GM12878 (cell line): ENCODE data around the gene BFSP1. TPM values are rescaled to one million over a fixed set of nuclear protein-coding genes. Genes with fewer than 3 reads are reported as not detected.

ENCODE experiments used
- ATAC-seq: fragments of 200-7000 bp; cut with Tn5 transposase; 3 replicates; pipeline ENCODE4 v1.9.1; 2020; ENCODE audit warnings: mild to moderate bottlenecking, moderate library complexity
- BruUV-seq: library from RNA; stranded (reverse); fragments of 400-500 nt; replicated peaks from 2 replicates; lab custom pipeline; 2021; lab: Mats Ljungman, UMichigan
- CTCF ChIA-PET: fragments of 300-600 bp; sonication (Branson Sonifier 250); formaldehyde crosslinking; extraction: SDS; loops from one replicate; lab custom pipeline; 2021; ENCODE audit warnings: inconsistent platforms; lab: Yijun Ruan, JAX
- POLR2A ChIA-PET: fragments of 350-600 bp; formaldehyde crosslinking; extraction: SDS; loops from one replicate; lab custom pipeline; 2021; ENCODE audit warnings: inconsistent platforms; lab: Charles Lee
- RAD21 ChIA-PET: fragments of 300-600 bp; sonication (Branson Sonifier 250); formaldehyde crosslinking; loops from one replicate; lab custom pipeline; 2023; ENCODE audit warnings: antibody characterized with exemption; ENCODE audit not compliant: unreplicated experiment; lab: Charles Lee
- SMC1A ChIA-PET: fragments of 300-600 bp; sonication (Branson Sonifier 250); formaldehyde crosslinking; loops from one replicate; lab custom pipeline; 2023; ENCODE audit not compliant: unreplicated experiment, uncharacterized antibody; lab: Charles Lee
- DNase-seq: peaks from one replicate; pipeline ENCODE4 v3.0.0-alpha.2; 2011; ENCODE audit warnings: low read depth, low spot score
- FAIRE-seq: peaks from 3 replicates; lab custom pipeline; 2011; peaks lifted over from hg19 to GRCh38; lab: Jason Lieb, UNC
- H2AFZ ChIP-seq: 2 replicates; pipeline ENCODE4 v1.6.0; 2011; ENCODE audit warnings: low read depth, low read length, control low read depth; ENCODE audit not compliant: control insufficient read depth
- H3K27ac ChIP-seq: 2 replicates; pipeline ENCODE4 v1.5.1; 2011; ENCODE audit warnings: control low read depth; ENCODE audit not compliant: control insufficient read depth, insufficient read depth
- H3K27me3 ChIP-seq, 2 experiments: replicated peaks in 1 of 2; 2 replicates each; pipeline versions ENCODE4 v1.6.0 to v1.6.1; 2011; ENCODE audit warnings: low read length in 1 of 2; ENCODE audit not compliant: control insufficient read depth in 2 of 2, insufficient read depth in 2 of 2
- H3K36me3 ChIP-seq, 2 experiments: 2 replicates each; pipeline ENCODE4 v1.5.1; 2011; ENCODE audit warnings: low read length in 1 of 2; ENCODE audit not compliant: control insufficient read depth in 2 of 2, insufficient read depth in 2 of 2
- H3K4me1 ChIP-seq: 2 replicates; pipeline ENCODE4 v1.6.1; 2011; ENCODE audit warnings: mild to moderate bottlenecking, low read length, moderate library complexity, mixed read lengths; ENCODE audit not compliant: control insufficient read depth, insufficient read depth
- H3K4me2 ChIP-seq: 2 replicates; pipeline ENCODE4 v1.6.0; 2011; ENCODE audit warnings: control low read depth; ENCODE audit not compliant: control insufficient read depth, insufficient read depth
- H3K4me3 ChIP-seq: fragments of 200-600 bp; sonication (generic); 2 replicates; pipeline ENCODE4 v1.5.1; 2016
- H3K79me2 ChIP-seq: 2 replicates; pipeline ENCODE4 v1.6.0; 2011; ENCODE audit warnings: low read length; ENCODE audit not compliant: control insufficient read depth, insufficient read depth
- H3K9ac ChIP-seq: 2 replicates; pipeline ENCODE4 v1.8.0; 2011; ENCODE audit warnings: low read length, control low read depth, mixed read lengths; ENCODE audit not compliant: control insufficient read depth, insufficient read depth
- H3K9me3 ChIP-seq: replicated peaks from 3 replicates; pipeline ENCODE4 v1.5.1; 2011; ENCODE audit warnings: mild to moderate bottlenecking, low read length; ENCODE audit not compliant: control insufficient read depth, insufficient read depth
- H4K20me1 ChIP-seq: 2 replicates; pipeline ENCODE4 v1.6.0; 2011; ENCODE audit not compliant: control insufficient read depth, insufficient read depth
- BACH1 ChIP-seq: fragments of 450-650 bp; IDR thresholded peaks from 2 replicates; pipeline ENCODE4 v1.6.1; 2017; ENCODE audit warnings: mild to moderate bottlenecking, borderline replicate concordance
- EED ChIP-seq: sonication (generic); IDR thresholded peaks from 2 replicates; pipeline ENCODE4 v1.6.1; 2016; ENCODE audit warnings: antibody characterized with exemption, low read depth
- NFYA ChIP-seq: IDR thresholded peaks from 2 replicates; pipeline ENCODE4 v1.6.1; 2011; ENCODE audit warnings: low read depth, mild to moderate bottlenecking, low read length, improper control_type of control experiment, borderline replicate concordance
- NR2F1 ChIP-seq: fragments of 450-650 bp; conservative IDR thresholded peaks from 2 replicates; pipeline ENCODE4 v1.6.1; 2017; ENCODE audit warnings: mild to moderate bottlenecking
- PAX8 ChIP-seq: fragments of 450-650 bp; IDR thresholded peaks from 2 replicates; pipeline ENCODE4 v1.6.1; 2017; ENCODE audit warnings: mild to moderate bottlenecking, moderate library complexity
- POLR2A ChIP-seq: IDR thresholded peaks from 2 replicates; pipeline ENCODE4 v1.6.1; 2011; ENCODE audit warnings: low read depth, mild to moderate bottlenecking, low read length
- POLR2AphosphoS2 ChIP-seq: IDR thresholded peaks from 2 replicates; pipeline ENCODE4 v1.6.1; 2011; ENCODE audit warnings: low read depth, mild to moderate bottlenecking, low read length, improper control_type of control experiment, moderate library complexity
- SMAD1 ChIP-seq: fragments of 450-650 bp; IDR thresholded peaks from 2 replicates; pipeline ENCODE4 v1.6.1; 2018; ENCODE audit warnings: mild to moderate bottlenecking, low read depth; ENCODE audit not compliant: partially characterized antibody
- SMC3 ChIP-seq: IDR thresholded peaks from 2 replicates; pipeline ENCODE4 v1.6.1; 2011; ENCODE audit warnings: low read length, improper control_type of control experiment, borderline replicate concordance
- STAT1 ChIP-seq: fragments of 450-650 bp; conservative IDR thresholded peaks from 2 replicates; pipeline ENCODE4 v1.6.1; 2014; ENCODE audit warnings: antibody characterized with exemption, mild to moderate bottlenecking
- USF2 ChIP-seq: IDR thresholded peaks from 2 replicates; pipeline ENCODE4 v1.6.1; 2011; ENCODE audit warnings: low read depth, low read length, improper control_type of control experiment, borderline replicate concordance
- YBX1 ChIP-seq: fragments of 450-650 bp; IDR thresholded peaks from 2 replicates; pipeline ENCODE4 v1.6.1; 2016; ENCODE audit warnings: antibody characterized with exemption
- ZNF24 ChIP-seq: fragments of 450-650 bp; IDR thresholded peaks from 2 replicates; pipeline ENCODE4 v1.6.1; 2017; ENCODE audit warnings: antibody characterized with exemption, mild to moderate bottlenecking
- WGBS: methylation state at CpG from one replicate; pipeline ENCODE4 v1.1.6; 2016; ENCODE audit warnings: low lambda C conversion rate; ENCODE audit not compliant: insufficient replicate concordance, insufficient coverage; ENCODE audit errors: missing lambda C conversion rate; 5-methylcytosine and 5-hydroxymethylcytosine counted together
- in situ Hi-C: fragments of 300-500 bp; cut with MboI; formaldehyde crosslinking; loops from 9 replicates; pipeline ENCODE4 v1.14.3; 2018; ENCODE audit warnings: mixed read lengths
- intact Hi-C: fragments of 100-400 bp; cut with micrococcal nuclease; formaldehyde crosslinking; loops from one replicate; pipeline ENCODE4 v1.14.2; 2022; ENCODE audit not compliant: unreplicated experiment
- polyA plus RNA-seq, 11 experiments: library from polyadenylated mRNA; depleted of rRNA in 4 of 11; unstranded in 6 of 11; stranded (reverse) in 5 of 11; fragments of >200 nt; fragmentation: Nextera tagmentation in 4 of 11; fragmentation: Illumina TruSeq in 1 of 11; extraction: Ambion mirVana in 4 of 11; extraction: Trizol in 1 of 11; gene quantifications; 1 replicate in 1 of 11; 2 replicates in 10 of 11; pipeline versions ENCODE4 v1.2.1 to v1.2.3, GENCODE V29; 2011 to 2016; ENCODE audit warnings: inconsistent platforms in 2 of 11, missing spikeins in 2 of 11, low read depth in 1 of 11
- total RNA-seq, 4 experiments: library from RNA; depleted of rRNA in 3 of 4; stranded (reverse); fragments of >200 nt in 3 of 4; fragmentation: Illumina TruSeq in 1 of 4; extraction: Trizol in 1 of 4; gene quantifications; 2 replicates each; pipeline versions ENCODE4 v1.2.1 to v1.2.3, GENCODE V29; 2013 to 2021
- TF ChIP-seq, protein P1 (sequence below): fragments of 150-350 bp; IDR thresholded peaks from 2 replicates; pipeline ENCODE4 v1.6.1; 2016; ENCODE audit warnings: low read depth, low read length
- TF ChIP-seq, protein P2 (sequence below): IDR thresholded peaks from 2 replicates; pipeline ENCODE4 v1.6.1; 2012; ENCODE audit warnings: low read length, inconsistent platforms

Gene BFSP1
- total and polyA plus RNA-seq, 10 of the 15 experiments (the other 5 are each of a cell fraction or from before 2014, with no cell fraction given): 0.06 to 0.22 (median 0.11) TPM; not detected in 3

- in situ Hi-C loops (no loop called here), intact Hi-C loops (no loop called here)
- ChIA-PET CTCF (no interaction called here), RAD21 (no interaction called here), SMC1A (no interaction called here), POLR2A (interaction anchor here (0.6 kb wide), 1 partner anchor 10 kb away, joined by 4 read pairs; no protein-coding TSS in a partner anchor)
- 95% methylated on average over 1 of the region's 3 CpGs for WGBS
- Histone ChIP-seq H3K9ac (no peak overlapping the region), H4K20me1 (no peaks in the 10 kb centered on the region), H3K27ac (no peak overlapping the region), H3K36me3 (no peaks in the 10 kb centered on the region), H3K27me3 (no peaks in the 10 kb centered on the region; a peak in 2 of 4 replicates), H3K4me3 (no peak overlapping the region), H3K4me1 (no peaks in the 10 kb centered on the region), H3K79me2 (no peaks in the 10 kb centered on the region), H3K4me2 (no peak overlapping the region), H2AFZ (no peak overlapping the region), H3K9me3 (no peaks in the 10 kb centered on the region)
- ATAC-seq (no peak), FAIRE-seq (no peak), DNase-seq (no peak)
- no TSS peak for BruUV-seq
- TF ChIP-seq EED (no peak), STAT1 (no peak), SMAD1 (no peak), YBX1 (no peak), POLR2A (no peak), USF2 (no peak), BACH1 (no peak), SMC3 (no peak), NR2F1 (no peak)
Measured at GRCh38 chr20:17555106-17555505, 23.9 kb upstream of the BFSP1 start.

- RAD21 ChIA-PET: no interaction called here
- no peak overlapping the region for H3K4me2 ChIP-seq
- peaks cover 1 to 3% of the 10 kb centered on the region in 2 experiments; a peak in 2 of 4 replicates for H3K27me3 ChIP-seq
- FAIRE-seq (no peak), ATAC-seq (no peak), DNase-seq (no peak)
- no peak overlapping the region for H3K27ac ChIP-seq
- no peaks in the 10 kb centered on the region for H3K4me1 ChIP-seq
- no peak overlapping the region for H2AFZ ChIP-seq
- H3K9ac ChIP-seq: no peak overlapping the region
- 23% methylated on average over 4 of the region's 4 CpGs for WGBS
- CTCF ChIA-PET: no interaction called here
- BruUV-seq: no TSS peak
- intact Hi-C loops (no loop called here), in situ Hi-C loops (no loop called here)
- H3K79me2 ChIP-seq: no peaks in the 10 kb centered on the region
- no peaks in the 10 kb centered on the region for H4K20me1 ChIP-seq
- POLR2A ChIA-PET: no interaction called here
- H3K9me3 ChIP-seq: no peaks in the 10 kb centered on the region
- SMC1A ChIA-PET: no interaction called here
- no peak overlapping the region for H3K4me3 ChIP-seq
- H3K36me3 ChIP-seq: no peaks in the 10 kb centered on the region
- TF ChIP-seq, protein P1, sequence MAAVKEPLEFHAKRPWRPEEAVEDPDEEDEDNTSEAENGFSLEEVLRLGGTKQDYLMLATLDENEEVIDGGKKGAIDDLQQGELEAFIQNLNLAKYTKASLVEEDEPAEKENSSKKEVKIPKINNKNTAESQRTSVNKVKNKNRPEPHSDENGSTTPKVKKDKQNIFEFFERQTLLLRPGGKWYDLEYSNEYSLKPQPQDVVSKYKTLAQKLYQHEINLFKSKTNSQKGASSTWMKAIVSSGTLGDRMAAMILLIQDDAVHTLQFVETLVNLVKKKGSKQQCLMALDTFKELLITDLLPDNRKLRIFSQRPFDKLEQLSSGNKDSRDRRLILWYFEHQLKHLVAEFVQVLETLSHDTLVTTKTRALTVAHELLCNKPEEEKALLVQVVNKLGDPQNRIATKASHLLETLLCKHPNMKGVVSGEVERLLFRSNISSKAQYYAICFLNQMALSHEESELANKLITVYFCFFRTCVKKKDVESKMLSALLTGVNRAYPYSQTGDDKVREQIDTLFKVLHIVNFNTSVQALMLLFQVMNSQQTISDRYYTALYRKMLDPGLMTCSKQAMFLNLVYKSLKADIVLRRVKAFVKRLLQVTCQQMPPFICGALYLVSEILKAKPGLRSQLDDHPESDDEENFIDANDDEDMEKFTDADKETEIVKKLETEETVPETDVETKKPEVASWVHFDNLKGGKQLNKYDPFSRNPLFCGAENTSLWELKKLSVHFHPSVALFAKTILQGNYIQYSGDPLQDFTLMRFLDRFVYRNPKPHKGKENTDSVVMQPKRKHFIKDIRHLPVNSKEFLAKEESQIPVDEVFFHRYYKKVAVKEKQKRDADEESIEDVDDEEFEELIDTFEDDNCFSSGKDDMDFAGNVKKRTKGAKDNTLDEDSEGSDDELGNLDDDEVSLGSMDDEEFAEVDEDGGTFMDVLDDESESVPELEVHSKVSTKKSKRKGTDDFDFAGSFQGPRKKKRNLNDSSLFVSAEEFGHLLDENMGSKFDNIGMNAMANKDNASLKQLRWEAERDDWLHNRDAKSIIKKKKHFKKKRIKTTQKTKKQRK: no peak
- TF ChIP-seq POLR2AphosphoS2 (no peak), PAX8 (no peak), ZNF24 (no peak), NFYA (no peak)
- TF ChIP-seq, protein P2, sequence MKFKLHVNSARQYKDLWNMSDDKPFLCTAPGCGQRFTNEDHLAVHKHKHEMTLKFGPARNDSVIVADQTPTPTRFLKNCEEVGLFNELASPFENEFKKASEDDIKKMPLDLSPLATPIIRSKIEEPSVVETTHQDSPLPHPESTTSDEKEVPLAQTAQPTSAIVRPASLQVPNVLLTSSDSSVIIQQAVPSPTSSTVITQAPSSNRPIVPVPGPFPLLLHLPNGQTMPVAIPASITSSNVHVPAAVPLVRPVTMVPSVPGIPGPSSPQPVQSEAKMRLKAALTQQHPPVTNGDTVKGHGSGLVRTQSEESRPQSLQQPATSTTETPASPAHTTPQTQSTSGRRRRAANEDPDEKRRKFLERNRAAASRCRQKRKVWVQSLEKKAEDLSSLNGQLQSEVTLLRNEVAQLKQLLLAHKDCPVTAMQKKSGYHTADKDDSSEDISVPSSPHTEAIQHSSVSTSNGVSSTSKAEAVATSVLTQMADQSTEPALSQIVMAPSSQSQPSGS: no peak
Measured at GRCh38 chr20:17549131-17549530, 18.0 kb upstream of the BFSP1 start.
